Heart right ventricle (tissue), 16 donors: Measurements from ENCODE around the gene SCD5. TPM values are rescaled to one million over a fixed set of nuclear protein-coding genes. Genes with fewer than 3 reads are reported as not detected.

Source experiments
- ATAC-seq, 8 donors: fragments of 200-7000 bp; cut with Tn5 transposase; one replicate each; pipeline ENCODE4 v1.9.1; 2020; ENCODE audit warnings: mild to moderate bottlenecking in 8 of 8, moderate library complexity in 8 of 8, moderate number of reproducible peaks in 1 of 8
- DNase-seq, 2 donors: peaks; one replicate each; pipeline ENCODE4 v3.0.0-alpha.2; 2020
- H3K27ac ChIP-seq, 10 donors: fragments of 200-600 bp; sonication (generic) in 2 of 10; one replicate each; pipeline versions ENCODE4 v1.5.0 to v1.8.0; 2020 to 2022; ENCODE audit warnings: mild to moderate bottlenecking in 3 of 10
- H3K27me3 ChIP-seq, 7 donors: fragments of 200-600 bp; one replicate each; pipeline ENCODE4 v1.8.0; 2021 to 2022; ENCODE audit warnings: mild to moderate bottlenecking in 2 of 7
- H3K36me3 ChIP-seq, 9 donors: fragments of 200-600 bp; sonication (generic) in 1 of 9; one replicate each; pipeline versions ENCODE4 v1.5.0 to v1.8.0; 2020 to 2022; ENCODE audit warnings: mild to moderate bottlenecking in 2 of 9
- H3K4me1 ChIP-seq, 9 donors: fragments of 200-600 bp; sonication (generic) in 1 of 9; one replicate each; pipeline versions ENCODE4 v1.5.0 to v1.8.0; 2020 to 2022; ENCODE audit warnings: mild to moderate bottlenecking in 4 of 9
- H3K4me3 ChIP-seq, 10 donors: fragments of 200-600 bp; sonication (generic) in 2 of 10; one replicate each; pipeline versions ENCODE4 v1.5.0 to v1.8.0; 2020 to 2022; ENCODE audit warnings: mild to moderate bottlenecking in 7 of 10, moderate library complexity in 2 of 10
- H3K9me3 ChIP-seq, 11 donors: fragments of 200-600 bp in 10 of 11; sonication (generic) in 2 of 11; one replicate each; pipeline versions ENCODE4 v1.5.0 to v1.8.0; 2013 to 2022; ENCODE audit warnings: mild to moderate bottlenecking in 2 of 11, control low read depth in 1 of 11, moderate library complexity in 1 of 11
- CTCF ChIP-seq, 9 donors: fragments of 200-600 bp; sonication (generic) in 2 of 9; IDR thresholded peaks; one replicate each; pipeline versions ENCODE4 v1.5.0 to v1.8.0; 2021 to 2022; ENCODE audit warnings: antibody characterized with exemption in 9 of 9, mild to moderate bottlenecking in 5 of 9, moderate library complexity in 1 of 9
- WGBS, 2 donors: extraction: QIAGEN DNeasy Blood & Tissue Kit; methylation state at CpG; one replicate each; pipeline ENCODE4 v1.1.7; 2013; ENCODE audit warnings: inconsistent platforms in 1 of 2; 5-methylcytosine and 5-hydroxymethylcytosine counted together
- intact Hi-C, 10 donors: fragments of 100-400 bp; cut with DNase I; formaldehyde crosslinking; loops; one replicate each; pipeline versions ENCODE4 v1.11.1 to v1.14.2; 2022
- polyA plus RNA-seq, 2 donors: library from polyadenylated mRNA; stranded (reverse); fragments of 200-250 nt; gene quantifications; one replicate each; pipeline ENCODE4 v1.2.3, GENCODE V29; 2013
- total RNA-seq, 10 donors: library from RNA; stranded (reverse); fragmentation: NEBNext Ultra II Directional in 3 of 10; extraction: Animal tissue kit (Norgen Biotek cat#: 25700) in 3 of 10; gene quantifications; one replicate each; pipeline versions ENCODE4 v1.2.1 to v1.2.4, GENCODE V29; 2021 to 2023
- donor health status: Arrhythmogenic right ventricular cardiomyopathy.
- donor health status: ischemic (EF 13 %, LVEDD 7.1; RV severe dilation, severe dysfunction).
- donor health status: healthy with polysubstance abuse.
- donor health status: DM: no; HTN: yes; CAD: no.
- donor health status: DM: no; HTN: no; CAD: no.
- donor health status: ischemic (EF 25% LVEDD 6.9; RV normal size, moderate dysfunction).
- donor health status: ischemic (EF 25% LVEDD 5.7; RV mildly dilated, moderate dysfunction).
- donor health status: healthy.
- donor health status: DM: yes; HTN: yes; CAD: no.
- donor health status: Ischemic cardiomyopathy.
- donor health status: ischemic (EF 35%, LVEDD 5.7; RV mildly dilated, moderate dysfunction).
- donor health status: nonischemic (EF 11% LVEDD 7.7; RV severe dilation, severe dysfunction).
- donor health status: DM: yes; HTN: yes; CAD: no.
- donor health status: PGD.
- donor health status: ischemic (EF 29% LVEDD 5.4; RV normal size, mild dysfunction).
- donor health status: nonischemic (EF 23%, LVEDD 6.1; RV moderate dilation, normal function).

The SCD5 gene
- total and polyA plus RNA-seq, 12 donors: 1.7 to 6.7 (median 3.1) TPM

GRCh38 chr4:82694892-82695291, 103.7 kb downstream of the SCD5 start:
- no peak for DNase-seq
- Histone ChIP-seq H3K27ac (no peak overlapping the region), H3K4me3 (no peak overlapping the region), H3K4me1 (peaks cover 0 to 19% (median 0%) of the 10 kb centered on the region in 9 donors), H3K9me3 (no peaks in the 10 kb centered on the region), H3K27me3 (no peaks in the 10 kb centered on the region), H3K36me3 (no peaks in the 10 kb centered on the region)
- ATAC-seq: no peak
- 89 to 92% methylated on average over 4 of the region's 4 CpGs for WGBS, 2 donors
- TF ChIP-seq CTCF (IDR thresholded peaks at IDR 0.05): no peak
- intact Hi-C loops: no loop called here

- no peaks in the 10 kb centered on the region for H3K9me3 ChIP-seq
- H3K27ac ChIP-seq: no peak overlapping the region
- intact Hi-C loops: no loop called here
- H3K36me3 ChIP-seq: no peaks in the 10 kb centered on the region
- ATAC-seq (no peak), DNase-seq (no peak)
- WGBS, 2 donors: 78 to 81% methylated on average over 8 of the region's 8 CpGs
- H3K27me3 ChIP-seq: no peaks in the 10 kb centered on the region
- H3K4me1 ChIP-seq: peaks cover 0 to 19% (median 0%) of the 10 kb centered on the region in 9 donors
- no peak overlapping the region for H3K4me3 ChIP-seq
- TF ChIP-seq CTCF (IDR thresholded peaks at IDR 0.05): no peak
Measured at GRCh38 chr4:82694046-82694445, 104.5 kb downstream of the SCD5 start.

- DNase-seq: no peak
- 95% methylated on average over 18 of the region's 18 CpGs for WGBS, 2 donors
- Histone ChIP-seq H3K27ac (no peak overlapping the region), H3K9me3 (no peaks in the 10 kb centered on the region), H3K36me3 (no peaks in the 10 kb centered on the region), H3K4me1 (peaks cover 0 to 25% (median 0%) of the 10 kb centered on the region in 9 donors), H3K4me3 (no peak overlapping the region), H3K27me3 (no peaks in the 10 kb centered on the region)
- intact Hi-C loops: no loop called here
- no peak for TF ChIP-seq CTCF (IDR thresholded peaks at IDR 0.05)
- ATAC-seq: no peak
Measured at GRCh38 chr4:82692101-82692780, 106.4 kb downstream of the SCD5 start.

GRCh38 chr4:82691431-82691830, 107.2 kb downstream of the SCD5 start:
- intact Hi-C loops: no loop called here

More at GRCh38 chr4:82691431-82691830, 107.2 kb downstream of the SCD5 start:
- H3K27me3 ChIP-seq: no peaks in the 10 kb centered on the region
- H3K9me3 ChIP-seq: no peaks in the 10 kb centered on the region
- no peak overlapping the region for H3K27ac ChIP-seq
- WGBS, 2 donors: 64 to 65% methylated on average over 2 of the region's 2 CpGs
- ATAC-seq: peak in 2 of 8 donors; percentile 12 to 29
- no peaks in the 10 kb centered on the region for H3K36me3 ChIP-seq
- no peak for DNase-seq
- no peak for TF ChIP-seq CTCF (IDR thresholded peaks at IDR 0.05)
- H3K4me1 ChIP-seq: peaks cover 0 to 25% (median 0%) of the 10 kb centered on the region in 9 donors
- H3K4me3 ChIP-seq: no peak overlapping the region
